ENCODE data around the gene PYGO1.
"Not testable (repeated sequence)": the region's sequence is repeated elsewhere in the genome, so short reads cannot be mapped to it uniquely, and the experiment has no call there.

PYGO1 gene

GRCh38 chr15:55507567-55507966 is 80.6 kb downstream of the PYGO1 start:
- no peak for DNase-seq (ENCODE audit: low read depth in 2 of 2)

- DNase-seq (ENCODE audit: low read depth in 2 of 2), result not testable (repeated sequence)
Observed at GRCh38 chr15:55505407-55505806, 82.7 kb downstream of the PYGO1 start.

- DNase-seq (ENCODE audit: low read depth in 2 of 2), result no peak
Observed at GRCh38 chr15:55499151-55499550, 89.0 kb downstream of the PYGO1 start.

- peak; percentile 45 to 55 for DNase-seq (ENCODE audit: low read depth in 2 of 2)
Observed at GRCh38 chr15:55498109-55498938, 89.8 kb downstream of the PYGO1 start.

GRCh38 chr15:55496716-55497115 is 91.4 kb downstream of the PYGO1 start:
- no peak for DNase-seq (ENCODE audit: low read depth in 2 of 2)

- DNase-seq (ENCODE audit: low read depth in 2 of 2), result no peak
Observed at GRCh38 chr15:55494931-55495330, 93.2 kb downstream of the PYGO1 start.

- not testable (repeated sequence) for DNase-seq (ENCODE audit: low read depth in 2 of 2)
Observed at GRCh38 chr15:55488952-55489600, 99.1 kb downstream of the PYGO1 start.

All from stimulated activated CD8-positive, alpha-beta memory T cell treated with anti-CD3 and anti-CD28 coated beads, Interleukin-15, amount 100 ng/mL, for 4 hours (primary cell).